IMR-90 (cell line): Measurements from ENCODE around the gene ATP4B. TPM values are rescaled to one million over a fixed set of nuclear protein-coding genes. Genes with fewer than 3 reads are reported as not detected.

Experiments
- ATAC-seq: fragments of 200-7000 bp; cut with Tn5 transposase; 2 replicates; pipeline ENCODE4 v1.9.1; 2020; ENCODE audit warnings: low read depth, mild to moderate bottlenecking, moderate library complexity
- BruUV-seq: library from RNA; stranded (reverse); fragments of 400-500 nt; replicated peaks from 2 replicates; lab custom pipeline; 2021; lab: Mats Ljungman, UMichigan
- CTCF ChIA-PET: fragments of 300-600 bp; formaldehyde crosslinking; extraction: SDS; loops from one replicate; lab custom pipeline; 2021; ENCODE audit warnings: antibody characterized with exemption; lab: Yijun Ruan, JAX
- POLR2A ChIA-PET: fragments of 300-600 bp; sonication (Branson Sonifier 250); formaldehyde crosslinking; loops from one replicate; lab custom pipeline; 2022; ENCODE audit warnings: antibody characterized with exemption; ENCODE audit not compliant: unreplicated experiment; lab: Charles Lee
- DNase-seq: peaks from one replicate; pipeline ENCODE4 v3.0.0; 2013
- H2AFZ ChIP-seq: replicated peaks from 2 replicates; pipeline ENCODE3; 2013; ENCODE audit warnings: low read length, mild to moderate bottlenecking; ENCODE audit not compliant: poor library complexity
- H2AK5ac ChIP-seq: 2 replicates; pipeline ENCODE4 v1.6.1; 2013; ENCODE audit warnings: low read depth, low read length, inconsistent platforms
- H2AK9ac ChIP-seq: replicated peaks from 2 replicates; pipeline ENCODE3; 2013; ENCODE audit warnings: mild to moderate bottlenecking, low read depth, low read length, moderate library complexity; ENCODE audit not compliant: poor library complexity
- H2BK120ac ChIP-seq: 2 replicates; pipeline ENCODE4 v1.6.1; 2013; ENCODE audit warnings: low read depth, low read length, inconsistent platforms
- H2BK15ac ChIP-seq: 3 replicates; pipeline ENCODE4 v1.6.1; 2013; ENCODE audit warnings: low read depth, low read length, inconsistent platforms
- H2BK20ac ChIP-seq: 2 replicates; pipeline ENCODE4 v1.6.1; 2013; ENCODE audit warnings: low read depth, mild to moderate bottlenecking, inconsistent platforms, low read length, moderate library complexity
- H2BK5ac ChIP-seq: 2 replicates; pipeline ENCODE4 v1.6.1; 2013; ENCODE audit warnings: mild to moderate bottlenecking, low read depth, low read length, inconsistent platforms; ENCODE audit not compliant: poor library complexity, severe bottlenecking
- H3K14ac ChIP-seq: replicated peaks from 2 replicates; pipeline ENCODE4 v1.6.1; 2013; ENCODE audit warnings: low read depth, low read length, inconsistent platforms
- H3K18ac ChIP-seq: 2 replicates; pipeline ENCODE4 v1.6.1; 2013; ENCODE audit warnings: low read depth, low read length, control low read depth
- H3K23ac ChIP-seq: 2 replicates; pipeline ENCODE4 v1.6.1; 2013; ENCODE audit warnings: low read depth, low read length, inconsistent platforms
- H3K27ac ChIP-seq: 2 replicates; pipeline ENCODE4 v1.5.1; 2013; ENCODE audit warnings: mild to moderate bottlenecking, control low read depth, low read length; ENCODE audit not compliant: insufficient read depth
- H3K27me3 ChIP-seq: 2 replicates; pipeline ENCODE4 v1.6.1; 2013; ENCODE audit warnings: low read length; ENCODE audit not compliant: control insufficient read depth, insufficient read depth
- H3K36me3 ChIP-seq: 2 replicates; pipeline ENCODE4 v1.6.1; 2013; ENCODE audit warnings: low read length, mixed read lengths; ENCODE audit not compliant: control insufficient read depth, insufficient read depth
- H3K4ac ChIP-seq: 2 replicates; pipeline ENCODE4 v1.6.1; 2013; ENCODE audit warnings: low read depth, low read length, inconsistent platforms
- H3K4me1 ChIP-seq: 2 replicates; pipeline ENCODE4 v1.6.1; 2013; ENCODE audit warnings: low read length, mixed read lengths; ENCODE audit not compliant: control insufficient read depth, insufficient read depth
- H3K4me2 ChIP-seq: 2 replicates; pipeline ENCODE4 v1.6.1; 2013; ENCODE audit warnings: low read depth, mild to moderate bottlenecking, control low read depth, low read length, moderate library complexity
- H3K4me3 ChIP-seq: 2 replicates; pipeline ENCODE4 v1.5.1; 2013; ENCODE audit warnings: low read depth, mild to moderate bottlenecking, control low read depth, low read length, moderate library complexity; ENCODE audit not compliant: insufficient read depth
- H3K56ac ChIP-seq: 2 replicates; pipeline ENCODE4 v1.6.1; 2013; ENCODE audit warnings: low read length, inconsistent platforms; ENCODE audit not compliant: insufficient read depth; ENCODE audit errors: extremely low read depth
- H3K79me1 ChIP-seq, 2 experiments: 2 replicates each; pipeline ENCODE4 v1.6.1; 2013; ENCODE audit warnings: low read length in 2 of 2, inconsistent platforms in 1 of 2, low read depth in 1 of 2
- H3K9ac ChIP-seq: 2 replicates; pipeline ENCODE4 v1.6.1; 2013; ENCODE audit warnings: low read depth, low read length, control low read depth
- H3K9me1 ChIP-seq: 2 replicates; pipeline ENCODE4 v1.6.1; 2013; ENCODE audit warnings: low read length, inconsistent platforms; ENCODE audit not compliant: insufficient read depth
- H3K9me3 ChIP-seq: 2 replicates; pipeline ENCODE4 v1.6.1; 2013; ENCODE audit warnings: low read length; ENCODE audit not compliant: control insufficient read depth, insufficient read depth
- H4K20me1 ChIP-seq: 2 replicates; pipeline ENCODE4 v1.6.1; 2013; ENCODE audit warnings: low read length, inconsistent platforms; ENCODE audit not compliant: insufficient read depth
- H4K5ac ChIP-seq: 2 replicates; pipeline ENCODE4 v1.6.1; 2013; ENCODE audit warnings: mild to moderate bottlenecking, low read depth, low read length, control low read depth
- H4K8ac ChIP-seq, 2 experiments: 2 replicates each; pipeline ENCODE4 v1.6.1; 2013; ENCODE audit warnings: low read depth in 2 of 2, low read length in 2 of 2, control low read depth in 1 of 2, inconsistent platforms in 1 of 2
- H4K91ac ChIP-seq: 2 replicates; pipeline ENCODE4 v1.6.1; 2013; ENCODE audit warnings: low read depth, low read length, inconsistent platforms; ENCODE audit not compliant: insufficient read depth
- CHD1 ChIP-seq: IDR thresholded peaks from 2 replicates; pipeline ENCODE4 v1.6.1; 2012; ENCODE audit warnings: low read depth, low read length, improper control_type of control experiment
- MAFK ChIP-seq: IDR thresholded peaks from 2 replicates; pipeline ENCODE4 v1.6.1; 2012; ENCODE audit warnings: low read depth, low read length, improper control_type of control experiment
- MAZ ChIP-seq: IDR thresholded peaks from 2 replicates; pipeline ENCODE4 v1.6.1; 2012; ENCODE audit warnings: low read depth, mild to moderate bottlenecking, low read length, improper control_type of control experiment, moderate library complexity, borderline replicate concordance
- SMC3 ChIP-seq: fragments of 150-350 bp; IDR thresholded peaks from 2 replicates; pipeline ENCODE4 v1.6.1; 2016; ENCODE audit warnings: low read depth, mild to moderate bottlenecking, antibody characterized with exemption, low read length, moderate library complexity
- USF2 ChIP-seq: fragments of 150-350 bp; IDR thresholded peaks from 2 replicates; pipeline ENCODE4 v1.6.1; 2017; ENCODE audit warnings: mild to moderate bottlenecking, antibody characterized with exemption, low read length, low read depth
- WGBS, 2 experiments: methylation state at CpG; one replicate each; pipeline versions ENCODE4 v1.1.5 to v1.1.7; 2013; ENCODE audit warnings: missing lambda C conversion rate in 2 of 2; ENCODE audit not compliant: insufficient read length in 1 of 2; ENCODE audit errors: extremely low coverage in 2 of 2; 5-methylcytosine and 5-hydroxymethylcytosine counted together
- dilution Hi-C: fragments of 300-500 bp; cut with HindIII; formaldehyde crosslinking; loops from one replicate; pipeline ENCODE4 v1.14.3; 2018; ENCODE audit warnings: low sequenced_read_pairs; ENCODE audit not compliant: unreplicated experiment
- in situ Hi-C: fragments of 300-500 bp; cut with MboI; formaldehyde crosslinking; loops from 3 replicates; pipeline ENCODE4 v1.14.3; 2019; ENCODE audit warnings: low sequenced_read_pairs, inconsistent platforms, mixed read lengths
- intact Hi-C: fragments of 100-400 bp; cut with micrococcal nuclease; formaldehyde crosslinking; loops from 2 replicates; pipeline ENCODE4 v1.10.0; 2022
- polyA plus RNA-seq, 3 experiments: library from polyadenylated mRNA; depleted of rRNA; stranded (reverse); fragments of >200 nt; gene quantifications; 2 replicates each; pipeline ENCODE4 v1.2.3, GENCODE V29; 2012; ENCODE audit warnings: low replicate concordance in 1 of 3
- total RNA-seq: library from RNA; depleted of rRNA; stranded (reverse); fragments of >200 nt; gene quantifications from 2 replicates; pipeline ENCODE4 v1.2.3, GENCODE V29; 2012

Gene ATP4B
- total and polyA plus RNA-seq, 2 of the 4 experiments (the other 2 are of a cell fraction), result not detected

- H3K9me1 ChIP-seq, result peaks cover 33% of the 10 kb centered on the region
- 100% methylated on average over 7 of the region's 13 CpGs; no CpG with 5 or more reads in 1 of the 2 experiments for WGBS, 2 experiments
- no peak overlapping the region for H3K9ac ChIP-seq
- peaks cover 29% of the 10 kb centered on the region for H3K36me3 ChIP-seq
- in situ Hi-C loops, result no loop called here
- H3K79me1 ChIP-seq, result peaks cover 29 to 86% of the 10 kb centered on the region in 2 experiments
- no peak overlapping the region for H2AFZ ChIP-seq
- H3K14ac ChIP-seq, result no peak overlapping the region
- no peak overlapping the region for H3K56ac ChIP-seq
- peaks cover 90% of the 10 kb centered on the region for H4K20me1 ChIP-seq
- H3K4ac ChIP-seq, result no peak overlapping the region
- no peak overlapping the region for H3K23ac ChIP-seq
- no peak overlapping the region for H3K27ac ChIP-seq
- ATAC-seq (no peak), DNase-seq (no peak)
- ChIA-PET CTCF (no interaction called here), POLR2A (no interaction called here)
- H3K9me3 ChIP-seq, result no peaks in the 10 kb centered on the region
- no peak overlapping the region for H2BK120ac ChIP-seq
- H3K4me3 ChIP-seq, result no peak overlapping the region
- TF ChIP-seq SMC3 (no peak), CHD1 (no peak), MAFK (no peak), MAZ (no peak), USF2 (no peak)
- H2AK5ac ChIP-seq, result no peak overlapping the region
- no peaks in the 10 kb centered on the region for H3K27me3 ChIP-seq
- no peak overlapping the region for H4K91ac ChIP-seq
- no peak overlapping the region for H2BK20ac ChIP-seq
- dilution Hi-C loops, result no loop called here
- no peak overlapping the region for H2AK9ac ChIP-seq
- H3K4me2 ChIP-seq, result no peak overlapping the region
- no peak overlapping the region for H3K18ac ChIP-seq
- H2BK15ac ChIP-seq, result no peak overlapping the region
- BruUV-seq, result no TSS peak
- H4K5ac ChIP-seq, result no peak overlapping the region
- intact Hi-C loops, result no loop called here
- H3K4me1 ChIP-seq, result no peaks in the 10 kb centered on the region
- H4K8ac ChIP-seq, result no peak overlapping the region
- no peak overlapping the region for H2BK5ac ChIP-seq
Observed at GRCh38 chr13:113609616-113610015, 48.4 kb downstream of the ATP4B start.
